SU-DHL-6 (cell line): ENCODE measurements around the gene KLHL15.

Experiments
- CTCF ChIP-seq: fragments of 200-600 bp; sonication (generic); IDR thresholded peaks from one replicate; pipeline ENCODE4 v1.5.1; 2017; ENCODE audit warnings: antibody characterized with exemption, mild to moderate bottlenecking, low read length, moderate library complexity; ENCODE audit not compliant: insufficient read depth, poor library complexity, severe bottlenecking
- EZH2phosphoT487 ChIP-seq: fragments of 200-600 bp; sonication (generic), shearing (Covaris generic); conservative IDR thresholded peaks from 2 replicates; pipeline ENCODE4 v1.6.1; 2018; ENCODE audit warnings: mild to moderate bottlenecking, antibody characterized with exemption, low read length, moderate library complexity, mixed read lengths

- TF ChIP-seq CTCF (no peak), EZH2phosphoT487 (no peak)
These were observed 67.2 kb downstream of the KLHL15 start for GRCh38 chrX:23959781-23960180.
